A673 (cell line): Measurements from ENCODE around the gene KLHL17.

ENCODE experiments used
- EZH2 ChIP-seq: fragments of 200-600 bp; sonication (generic); IDR thresholded peaks from 2 replicates; pipeline ENCODE4 v1.6.1; 2017; ENCODE audit warnings: borderline replicate concordance, low read depth, mild to moderate bottlenecking, mixed read lengths, antibody characterized with exemption, low read length; ENCODE audit not compliant: poor library complexity, severe bottlenecking
- TF ChIP-seq, protein P1 (sequence below): fragments of 300-800, 200-600 bp; sonication (generic); conservative IDR thresholded peaks from 2 replicates; pipeline ENCODE4 v1.5.1; 2017; ENCODE audit warnings: low read depth, mild to moderate bottlenecking, antibody characterized with exemption, low read length, moderate library complexity, mixed read lengths

GRCh38 chr1:980137-980571 is 19.8 kb downstream of the KLHL17 start:
- TF ChIP-seq, protein P1, sequence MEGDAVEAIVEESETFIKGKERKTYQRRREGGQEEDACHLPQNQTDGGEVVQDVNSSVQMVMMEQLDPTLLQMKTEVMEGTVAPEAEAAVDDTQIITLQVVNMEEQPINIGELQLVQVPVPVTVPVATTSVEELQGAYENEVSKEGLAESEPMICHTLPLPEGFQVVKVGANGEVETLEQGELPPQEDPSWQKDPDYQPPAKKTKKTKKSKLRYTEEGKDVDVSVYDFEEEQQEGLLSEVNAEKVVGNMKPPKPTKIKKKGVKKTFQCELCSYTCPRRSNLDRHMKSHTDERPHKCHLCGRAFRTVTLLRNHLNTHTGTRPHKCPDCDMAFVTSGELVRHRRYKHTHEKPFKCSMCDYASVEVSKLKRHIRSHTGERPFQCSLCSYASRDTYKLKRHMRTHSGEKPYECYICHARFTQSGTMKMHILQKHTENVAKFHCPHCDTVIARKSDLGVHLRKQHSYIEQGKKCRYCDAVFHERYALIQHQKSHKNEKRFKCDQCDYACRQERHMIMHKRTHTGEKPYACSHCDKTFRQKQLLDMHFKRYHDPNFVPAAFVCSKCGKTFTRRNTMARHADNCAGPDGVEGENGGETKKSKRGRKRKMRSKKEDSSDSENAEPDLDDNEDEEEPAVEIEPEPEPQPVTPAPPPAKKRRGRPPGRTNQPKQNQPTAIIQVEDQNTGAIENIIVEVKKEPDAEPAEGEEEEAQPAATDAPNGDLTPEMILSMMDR = no peak
- no peak for TF ChIP-seq EZH2
